ENCODE results near the gene SF3B6.
A peak's percentile ranks its signal among the peaks of the same experiment; 100 is the strongest.
"Not testable (repeated sequence)": the region's sequence is repeated elsewhere in the genome, so short reads cannot be mapped to it uniquely, and the experiment has no call there.

The SF3B6 gene

DNA sequence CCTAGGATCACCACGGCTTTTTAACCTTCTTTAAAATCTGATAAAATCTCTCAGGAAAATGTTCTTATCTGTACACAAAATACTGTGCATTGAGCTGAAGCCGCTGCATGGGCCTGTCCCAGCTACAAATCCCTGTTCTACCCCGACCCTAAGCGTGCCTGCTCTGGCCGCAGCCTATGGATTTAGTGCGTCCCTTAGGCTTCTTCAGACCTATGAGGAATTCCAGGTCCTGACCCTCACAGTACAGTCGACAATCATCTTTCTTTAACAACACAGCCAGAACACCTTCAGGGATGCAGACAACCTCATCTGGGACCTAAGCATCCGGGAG, 28.5 kb downstream of the SF3B6 start:
- Histone ChIP-seq H3K4me1 (ENCODE audit: control insufficient read depth, insufficient read depth, low read length) (peaks cover 2% of the 10 kb centered on the region), H3K9ac (ENCODE audit: low read depth, low read length) (no peak overlapping the region), H3K4me3 (ENCODE audit: low read depth, low read length) (peak overlapping the region; percentile 23)

DNA sequence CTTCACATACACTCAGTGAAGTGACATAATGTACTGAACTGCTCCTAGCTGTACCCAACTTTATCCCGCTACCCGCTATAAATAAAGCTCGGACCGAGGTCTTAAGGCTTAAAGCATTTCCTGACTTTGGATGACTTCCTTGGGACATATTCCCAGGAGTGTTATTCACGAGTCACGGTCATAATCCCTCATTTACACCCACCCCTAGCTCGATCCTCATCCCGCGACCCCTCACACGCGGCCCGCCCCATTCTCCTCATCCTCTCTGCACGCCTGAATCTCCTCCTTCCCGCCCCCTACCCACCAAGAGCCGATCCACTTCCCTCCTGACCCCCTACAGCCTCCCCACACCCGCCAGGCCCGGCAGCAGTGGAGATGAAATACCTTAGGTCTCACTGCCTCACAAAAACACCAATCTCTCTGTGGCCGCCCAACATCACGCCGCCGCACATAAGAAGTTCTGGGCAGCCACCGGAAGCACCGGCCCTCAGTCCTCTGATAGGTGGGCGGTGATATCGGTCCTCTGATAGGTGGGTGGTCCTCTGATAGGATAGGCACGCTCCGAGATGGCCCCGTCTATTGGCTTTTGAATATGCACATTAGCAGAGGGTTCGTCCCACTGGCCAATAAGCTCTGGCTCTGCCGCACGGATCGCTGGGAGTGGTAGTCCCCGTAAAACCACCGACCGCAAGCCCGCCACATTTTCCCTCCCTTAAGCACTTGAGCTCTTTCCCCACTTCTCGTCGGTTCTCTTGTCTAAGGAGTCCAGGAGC, 29.0 kb downstream of the SF3B6 start, which contains the start of gene WDCP:
Gene WDCP (minus strand): TSS at position 462 of the 773 bp plus-strand sequence. CDS start 7,897 bp downstream, outside the sequence.
- no peaks in the 10 kb centered on the region for H3K27me3 ChIP-seq (ENCODE audit: control insufficient read depth, insufficient read depth, low read length)
- no peak within 1 kb of the TSS for H3K9ac ChIP-seq (ENCODE audit: low read depth, low read length)
- H3K4me1 ChIP-seq (ENCODE audit: control insufficient read depth, insufficient read depth, low read length), result peaks cover 2% of the 10 kb centered on the region
- H3K9me3 ChIP-seq (ENCODE audit: control insufficient read depth, insufficient read depth, low read length), result no peaks in the 10 kb centered on the region
- peak within 1 kb of the TSS; percentile 79 for H3K4me3 ChIP-seq (ENCODE audit: low read depth, low read length)
- no peaks in the 10 kb centered on the region for H3K36me3 ChIP-seq (ENCODE audit: control insufficient read depth, insufficient read depth, low read length)

More for the DNA sequence above, 28.5 kb downstream of the SF3B6 start:
- Histone ChIP-seq H3K9me3 (ENCODE audit: control insufficient read depth, insufficient read depth, low read length) (no peaks in the 10 kb centered on the region), H3K36me3 (ENCODE audit: control insufficient read depth, insufficient read depth, low read length) (no peaks in the 10 kb centered on the region), H3K27me3 (ENCODE audit: control insufficient read depth, insufficient read depth, low read length) (no peaks in the 10 kb centered on the region)

DNA sequence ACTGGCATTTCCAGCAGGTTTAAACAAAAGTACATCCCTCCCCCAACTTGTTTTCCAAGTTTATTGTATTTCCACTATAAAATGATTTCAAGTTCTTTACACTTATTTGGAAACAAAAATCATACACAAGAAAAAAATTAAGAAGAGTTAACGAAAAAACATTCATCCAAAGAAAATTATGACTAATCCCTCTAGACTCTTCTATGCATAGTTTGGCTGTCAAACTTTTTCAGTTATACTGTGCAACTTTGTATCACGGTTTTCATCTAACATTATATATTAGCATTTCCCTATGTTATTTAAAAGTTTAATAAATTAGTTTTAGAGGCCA, 29.6 kb downstream of the SF3B6 start:
- Histone ChIP-seq H3K9me3 (ENCODE audit: control insufficient read depth, insufficient read depth, low read length) (no peaks in the 10 kb centered on the region), H3K9ac (ENCODE audit: low read depth, low read length) (no peak overlapping the region), H3K27me3 (ENCODE audit: control insufficient read depth, insufficient read depth, low read length) (no peaks in the 10 kb centered on the region), H3K4me1 (ENCODE audit: control insufficient read depth, insufficient read depth, low read length) (peaks cover 2% of the 10 kb centered on the region), H3K4me3 (ENCODE audit: low read depth, low read length) (peak overlapping the region; percentile 79), H3K36me3 (ENCODE audit: control insufficient read depth, insufficient read depth, low read length) (no peaks in the 10 kb centered on the region)

DNA sequence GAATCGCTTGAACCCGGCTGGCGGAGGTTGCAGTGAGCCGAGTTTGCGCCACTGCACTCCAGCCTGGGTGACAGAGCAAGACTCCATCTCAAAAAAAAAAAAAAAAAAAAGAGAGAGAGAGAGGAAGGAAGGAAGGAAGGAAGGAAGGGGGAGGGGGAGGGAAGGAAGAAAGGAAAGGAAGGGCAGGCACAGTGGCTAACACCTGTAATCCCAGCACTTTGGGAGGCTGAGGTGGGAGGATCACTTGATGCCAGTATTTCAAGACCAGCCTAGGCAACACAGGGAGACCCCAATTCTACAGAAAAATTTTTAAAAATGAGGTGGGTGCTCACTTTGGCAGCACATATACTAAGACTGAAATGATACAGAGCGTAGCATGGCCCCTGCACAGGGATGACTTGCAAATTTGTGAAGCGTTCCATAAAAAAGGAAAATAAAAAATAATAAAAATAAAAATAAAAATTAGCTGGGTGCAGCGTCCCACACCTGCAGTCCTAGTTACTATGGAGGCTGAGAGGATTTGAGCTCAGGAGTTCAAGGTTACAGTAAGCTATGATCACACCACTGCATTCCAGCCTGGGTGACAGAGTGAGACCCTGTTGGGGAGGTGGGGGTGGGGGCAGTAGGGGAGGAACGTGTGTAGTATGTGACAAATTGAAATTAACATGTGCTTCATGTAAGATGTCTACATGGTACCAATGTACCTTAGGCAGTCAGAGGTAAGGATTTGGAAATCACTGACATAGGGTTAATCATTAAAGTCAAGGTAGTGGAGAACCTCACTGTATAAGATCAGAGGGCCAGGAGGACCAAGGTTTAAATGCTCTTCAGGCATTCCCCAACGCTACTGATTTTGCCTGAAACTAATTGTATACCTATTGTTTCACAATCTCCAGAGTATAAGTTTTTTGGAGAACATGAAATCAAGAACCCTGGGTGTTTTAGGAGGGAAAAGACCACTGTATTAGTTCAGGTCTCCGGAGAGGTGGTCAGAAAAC, 30.3 kb downstream of the SF3B6 start:
- Histone ChIP-seq H3K9me3 (ENCODE audit: control insufficient read depth, insufficient read depth, low read length) (no peaks in the 10 kb centered on the region), H3K27me3 (ENCODE audit: control insufficient read depth, insufficient read depth, low read length) (no peaks in the 10 kb centered on the region), H3K4me1 (ENCODE audit: control insufficient read depth, insufficient read depth, low read length) (peaks cover 2% of the 10 kb centered on the region), H3K4me3 (ENCODE audit: low read depth, low read length) (peak overlapping the region; percentile 79), H3K36me3 (ENCODE audit: control insufficient read depth, insufficient read depth, low read length) (no peaks in the 10 kb centered on the region), H3K9ac (ENCODE audit: low read depth, low read length) (no peak overlapping the region)

GRCh38 chr2:24043133-24043532, 33.0 kb downstream of the SF3B6 start:
- H3K4me3 ChIP-seq (ENCODE audit: low read depth, low read length), result not testable (repeated sequence)

DNA sequence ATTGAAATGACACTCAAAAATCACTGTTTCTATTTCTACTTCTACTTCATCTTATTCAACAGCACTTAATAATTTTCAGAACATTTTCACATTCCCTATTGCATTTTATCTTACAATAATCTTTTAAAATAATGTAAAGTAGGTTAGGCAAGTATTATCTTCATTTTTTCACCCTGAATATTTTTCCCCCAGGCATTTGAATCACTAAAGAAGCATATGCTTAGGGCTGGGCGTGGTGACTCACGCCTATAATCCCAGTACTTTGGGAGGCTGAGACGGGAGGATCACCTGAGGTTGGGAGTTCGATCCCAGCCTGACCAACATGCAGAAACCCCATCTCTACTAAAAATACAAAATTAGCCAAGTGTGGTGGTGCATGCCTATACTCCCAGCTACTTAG, 35.6 kb downstream of the SF3B6 start:
- H3K4me1 ChIP-seq (ENCODE audit: control insufficient read depth, insufficient read depth, low read length), result no peaks in the 10 kb centered on the region
- no peaks in the 10 kb centered on the region for H3K27me3 ChIP-seq (ENCODE audit: control insufficient read depth, insufficient read depth, low read length)
- no peak overlapping the region for H3K9ac ChIP-seq (ENCODE audit: low read depth, low read length)
- H3K9me3 ChIP-seq (ENCODE audit: control insufficient read depth, insufficient read depth, low read length), result no peaks in the 10 kb centered on the region
- H3K4me3 ChIP-seq (ENCODE audit: low read depth, low read length), result no peak overlapping the region
- peaks cover 10% of the 10 kb centered on the region for H3K36me3 ChIP-seq (ENCODE audit: control insufficient read depth, insufficient read depth, low read length)

More at GRCh38 chr2:24043133-24043532, 33.0 kb downstream of the SF3B6 start:
- H3K9ac ChIP-seq (ENCODE audit: low read depth, low read length); H3K27me3 ChIP-seq (ENCODE audit: control insufficient read depth, insufficient read depth, low read length); H3K36me3 ChIP-seq (ENCODE audit: control insufficient read depth, insufficient read depth, low read length); H3K4me1 ChIP-seq (ENCODE audit: control insufficient read depth, insufficient read depth, low read length); H3K9me3 ChIP-seq (ENCODE audit: control insufficient read depth, insufficient read depth, low read length): not testable (repeated sequence)

- Histone ChIP-seq H3K4me1 (ENCODE audit: control insufficient read depth, insufficient read depth, low read length) (peaks cover 2% of the 10 kb centered on the region), H3K9ac (ENCODE audit: low read depth, low read length) (no peak overlapping the region), H3K4me3 (ENCODE audit: low read depth, low read length) (no peak overlapping the region), H3K9me3 (ENCODE audit: control insufficient read depth, insufficient read depth, low read length) (no peaks in the 10 kb centered on the region), H3K36me3 (ENCODE audit: control insufficient read depth, insufficient read depth, low read length) (peaks cover 10% of the 10 kb centered on the region), H3K27me3 (ENCODE audit: control insufficient read depth, insufficient read depth, low read length) (no peaks in the 10 kb centered on the region)
Measured at GRCh38 chr2:24038786-24039499, 37.2 kb downstream of the SF3B6 start.

- Histone ChIP-seq H3K36me3 (ENCODE audit: control insufficient read depth, insufficient read depth, low read length) (peaks cover 37% of the 10 kb centered on the region), H3K4me3 (ENCODE audit: low read depth, low read length) (peak overlapping the region; percentile 15), H3K4me1 (ENCODE audit: control insufficient read depth, insufficient read depth, low read length) (peaks cover 13% of the 10 kb centered on the region), H3K9me3 (ENCODE audit: control insufficient read depth, insufficient read depth, low read length) (no peaks in the 10 kb centered on the region), H3K27me3 (ENCODE audit: control insufficient read depth, insufficient read depth, low read length) (no peaks in the 10 kb centered on the region), H3K9ac (ENCODE audit: low read depth, low read length) (no peak overlapping the region)
Measured at GRCh38 chr2:24026233-24026632, 49.9 kb downstream of the SF3B6 start.

DNA sequence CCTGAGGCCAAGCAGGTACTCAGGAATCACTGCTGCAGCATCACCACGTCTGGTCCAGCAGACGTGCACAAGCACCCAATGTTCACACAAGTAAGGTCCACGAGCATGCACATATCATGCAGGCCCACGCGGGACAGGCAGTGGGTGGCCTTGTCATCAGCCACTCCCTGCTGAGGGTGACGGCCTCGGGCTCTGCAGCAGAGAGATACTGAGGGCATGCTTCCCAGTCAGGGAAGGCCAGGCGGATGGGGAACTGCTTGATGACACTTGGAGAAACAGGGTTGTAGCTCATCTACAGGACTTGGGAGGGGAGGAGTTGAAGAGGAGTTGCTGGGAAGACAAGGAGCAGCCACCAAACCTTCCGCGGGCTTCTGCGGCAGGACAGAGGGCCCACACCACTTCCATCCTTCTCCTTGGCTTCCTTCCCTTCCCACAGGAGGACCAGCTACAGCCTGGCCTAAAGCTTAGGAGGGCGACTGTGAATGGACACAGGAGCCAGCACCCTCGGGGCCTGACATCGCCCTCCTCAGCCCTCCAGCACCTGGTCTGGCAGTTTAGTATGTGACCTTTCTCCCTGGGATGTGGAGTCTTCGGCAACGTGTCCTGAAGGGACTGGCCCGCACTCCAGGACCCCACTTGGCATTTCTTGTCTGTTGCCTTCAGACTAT, 51.0 kb downstream of the SF3B6 start:
- H3K4me1 ChIP-seq (ENCODE audit: control insufficient read depth, insufficient read depth, low read length), result peaks cover 13% of the 10 kb centered on the region
- no peaks in the 10 kb centered on the region for H3K27me3 ChIP-seq (ENCODE audit: control insufficient read depth, insufficient read depth, low read length)
- no peak overlapping the region for H3K4me3 ChIP-seq (ENCODE audit: low read depth, low read length)
- H3K36me3 ChIP-seq (ENCODE audit: control insufficient read depth, insufficient read depth, low read length), result peaks cover 30% of the 10 kb centered on the region
- no peaks in the 10 kb centered on the region for H3K9me3 ChIP-seq (ENCODE audit: control insufficient read depth, insufficient read depth, low read length)
- no peak overlapping the region for H3K9ac ChIP-seq (ENCODE audit: low read depth, low read length)

DNA sequence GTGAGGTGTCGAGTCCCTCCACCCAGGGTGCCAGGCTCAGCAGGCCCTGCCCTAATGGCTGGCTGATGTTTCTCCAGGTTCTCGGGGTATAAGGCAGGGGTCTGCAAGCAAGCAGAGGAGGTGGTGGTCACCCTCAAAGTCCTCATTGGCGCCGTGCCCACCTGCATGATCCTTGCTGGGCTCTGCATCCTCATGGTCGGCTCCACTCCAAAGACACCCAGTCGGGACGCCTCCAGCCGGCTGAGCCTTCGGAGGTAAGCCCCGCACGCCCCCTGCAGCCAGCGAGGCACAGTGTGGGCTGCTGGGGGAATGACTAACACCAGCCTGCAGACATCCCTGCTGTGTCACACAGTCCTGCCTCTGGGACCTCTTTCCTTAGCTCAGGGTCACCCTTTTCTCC, 52.1 kb downstream of the SF3B6 start:
- no peak overlapping the region for H3K4me3 ChIP-seq (ENCODE audit: low read depth, low read length)
- H3K27me3 ChIP-seq (ENCODE audit: control insufficient read depth, insufficient read depth, low read length), result no peaks in the 10 kb centered on the region
- peaks cover 23% of the 10 kb centered on the region for H3K36me3 ChIP-seq (ENCODE audit: control insufficient read depth, insufficient read depth, low read length)
- no peaks in the 10 kb centered on the region for H3K9me3 ChIP-seq (ENCODE audit: control insufficient read depth, insufficient read depth, low read length)
- H3K9ac ChIP-seq (ENCODE audit: low read depth, low read length), result no peak overlapping the region
- H3K4me1 ChIP-seq (ENCODE audit: control insufficient read depth, insufficient read depth, low read length), result peaks cover 13% of the 10 kb centered on the region

- Histone ChIP-seq H3K9me3 (ENCODE audit: control insufficient read depth, insufficient read depth, low read length) (no peaks in the 10 kb centered on the region), H3K4me1 (ENCODE audit: control insufficient read depth, insufficient read depth, low read length) (peaks cover 13% of the 10 kb centered on the region), H3K4me3 (ENCODE audit: low read depth, low read length) (no peak overlapping the region), H3K36me3 (ENCODE audit: control insufficient read depth, insufficient read depth, low read length) (peaks cover 23% of the 10 kb centered on the region), H3K27me3 (ENCODE audit: control insufficient read depth, insufficient read depth, low read length) (no peaks in the 10 kb centered on the region), H3K9ac (ENCODE audit: low read depth, low read length) (no peak overlapping the region)
Measured at GRCh38 chr2:24022975-24023575, 53.1 kb downstream of the SF3B6 start.

All from iPS-15b (cell line).